ENCODE measurements around the gene PLXNA4. TPM values are rescaled to one million over a fixed set of nuclear protein-coding genes. Genes with fewer than 3 reads are reported as not detected.

The PLXNA4 gene
- total RNA-seq, 1 donor from 2014 or later, result 5.9 TPM

- intact Hi-C loops (cut with micrococcal nuclease), result no loop called here
Observed at GRCh38 chr7:132504852-132505251, 71.4 kb downstream of the PLXNA4 start.

GRCh38 chr7:132504071-132504470 is 72.2 kb downstream of the PLXNA4 start:
- intact Hi-C loops (cut with micrococcal nuclease), result no loop called here

- intact Hi-C loops (cut with micrococcal nuclease), result no loop called here
Observed at GRCh38 chr7:132503415-132503814, 72.9 kb downstream of the PLXNA4 start.

- intact Hi-C loops (cut with micrococcal nuclease), result no loop called here
Observed at GRCh38 chr7:132501956-132502355, 74.3 kb downstream of the PLXNA4 start.

- intact Hi-C loops (cut with micrococcal nuclease), result no loop called here
Observed at GRCh38 chr7:132500727-132501440, 75.4 kb downstream of the PLXNA4 start.

- intact Hi-C loops (cut with micrococcal nuclease), result no loop called here
Observed at GRCh38 chr7:132499487-132499886, 76.8 kb downstream of the PLXNA4 start.

GRCh38 chr7:132499065-132499464 is 77.2 kb downstream of the PLXNA4 start:
- intact Hi-C loops (cut with micrococcal nuclease), result no loop called here

GRCh38 chr7:132498319-132498718 is 78.0 kb downstream of the PLXNA4 start:
- intact Hi-C loops (cut with micrococcal nuclease), result no loop called here

GRCh38 chr7:132497098-132497497 is 79.2 kb downstream of the PLXNA4 start:
- intact Hi-C loops (cut with micrococcal nuclease), result no loop called here

GRCh38 chr7:132495936-132496335 is 80.3 kb downstream of the PLXNA4 start:
- intact Hi-C loops (cut with micrococcal nuclease), result no loop called here

- intact Hi-C loops (cut with micrococcal nuclease), result no loop called here
Observed at GRCh38 chr7:132494474-132494873, 81.8 kb downstream of the PLXNA4 start.

GRCh38 chr7:132492823-132493445 is 83.3 kb downstream of the PLXNA4 start:
- intact Hi-C loops (cut with micrococcal nuclease), result no loop called here

- intact Hi-C loops (cut with micrococcal nuclease), result no loop called here
Observed at GRCh38 chr7:132491391-132491945, 84.8 kb downstream of the PLXNA4 start.

- intact Hi-C loops (cut with micrococcal nuclease), result no loop called here
Observed at GRCh38 chr7:132490474-132490873, 85.8 kb downstream of the PLXNA4 start.

- intact Hi-C loops (cut with micrococcal nuclease), result no loop called here
Observed at GRCh38 chr7:132489776-132490237, 86.5 kb downstream of the PLXNA4 start.

- intact Hi-C loops (cut with micrococcal nuclease), result no loop called here
Observed at GRCh38 chr7:132488634-132489302, 87.5 kb downstream of the PLXNA4 start.

- intact Hi-C loops (cut with micrococcal nuclease), result no loop called here
Observed at GRCh38 chr7:132486274-132486610, 90.0 kb downstream of the PLXNA4 start.

- intact Hi-C loops (cut with micrococcal nuclease), result no loop called here
Observed at GRCh38 chr7:132485600-132486273, 90.5 kb downstream of the PLXNA4 start.

GRCh38 chr7:132485136-132485535 is 91.1 kb downstream of the PLXNA4 start:
- intact Hi-C loops (cut with micrococcal nuclease), result no loop called here

- intact Hi-C loops (cut with micrococcal nuclease), result no loop called here
Observed at GRCh38 chr7:132482866-132483265, 93.4 kb downstream of the PLXNA4 start.

- intact Hi-C loops (cut with micrococcal nuclease), result no loop called here
Observed at GRCh38 chr7:132480534-132480933, 95.7 kb downstream of the PLXNA4 start.

GRCh38 chr7:132476541-132476940 is 99.7 kb downstream of the PLXNA4 start:
- intact Hi-C loops (cut with micrococcal nuclease), result loop anchor here (5.0 kb wide), 1 partner anchor 101 kb away; the partner anchor contains the start of gene PLXNA4
